Stimulated activated naive B cell treated with anti-CD40 and anti-IgM and Interleukin-4, amounts not matched to agents 10 μg/mL and 1 μg/mL and 100 μg/mL, for 72 hours (primary cell): ENCODE measurements around the gene ZNF423.

ENCODE experiments used
- ATAC-seq, 2 donors: fragments of 150-1000 bp; cut with Tn5 transposase; replicated peaks; 2 replicates each; pipeline ENCODE4 v1.10.0; 2021; ENCODE audit warnings: moderate library complexity in 1 of 2
- DNase-seq: peaks from one replicate; pipeline ENCODE4 v3.0.0; 2021
- H3K27ac Mint-ChIP-seq: one replicate; pipeline ENCODE4 v1.8.0; 2022; ENCODE audit warnings: mild to moderate bottlenecking, mixed read lengths
- H3K27me3 Mint-ChIP-seq, 2 donors: one replicate each; pipeline ENCODE4 v1.8.0; 2022; ENCODE audit warnings: mixed read lengths in 2 of 2
- H3K36me3 Mint-ChIP-seq, 2 donors: one replicate each; pipeline ENCODE4 v1.8.0; 2022; ENCODE audit warnings: mixed read lengths in 2 of 2, mild to moderate bottlenecking in 1 of 2
- H3K4me1 Mint-ChIP-seq, 2 donors: one replicate each; pipeline ENCODE4 v1.8.0; 2022; ENCODE audit warnings: mixed read lengths in 2 of 2, mild to moderate bottlenecking in 1 of 2
- H3K4me3 Mint-ChIP-seq, 2 donors: one replicate each; pipeline ENCODE4 v1.8.0; 2022; ENCODE audit warnings: mild to moderate bottlenecking in 2 of 2, mixed read lengths in 2 of 2, moderate library complexity in 1 of 2
- H3K9me3 Mint-ChIP-seq, 2 donors: one replicate each; pipeline ENCODE4 v1.8.0; 2022; ENCODE audit warnings: mixed read lengths in 2 of 2, mild to moderate bottlenecking in 1 of 2

ZNF423 gene

DNA sequence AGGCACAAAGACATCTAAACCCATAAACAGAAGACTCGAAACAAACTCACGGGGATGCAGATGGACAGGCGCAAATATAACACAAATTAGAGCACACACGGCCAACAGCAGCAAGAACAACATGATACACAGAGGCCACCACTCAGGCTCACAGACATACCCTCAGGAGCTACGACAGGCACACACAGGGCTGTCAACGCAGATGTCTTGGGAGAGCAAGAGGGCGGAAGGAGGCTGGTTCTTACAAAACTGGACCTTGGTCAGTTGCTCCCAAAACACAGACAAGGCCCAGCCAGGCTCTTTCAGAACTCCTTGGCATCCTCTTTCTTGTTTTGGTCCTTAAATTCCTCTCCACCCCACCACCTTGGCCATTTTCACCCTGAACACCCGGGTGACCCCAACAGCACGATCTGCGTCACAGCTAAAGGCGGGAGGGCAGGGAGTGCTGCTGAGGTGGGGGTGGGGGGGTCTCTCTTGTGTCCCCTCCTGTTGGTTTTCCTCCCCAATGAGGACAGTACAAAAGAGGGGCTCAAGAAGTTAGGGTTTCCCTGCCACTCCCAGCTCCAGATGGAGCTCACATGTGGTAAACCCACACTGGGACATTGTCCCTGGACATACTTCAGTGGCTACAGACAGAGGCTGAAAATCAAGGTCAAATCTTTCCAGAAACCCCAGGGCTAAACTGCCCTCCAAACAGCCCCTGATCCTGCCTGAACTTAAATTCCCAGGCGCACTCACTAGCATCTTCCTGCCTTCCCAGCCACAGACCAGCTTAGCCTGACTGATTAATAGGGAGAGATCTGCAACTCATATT, 261.0 kb downstream of the ZNF423 start:
- Mint-ChIP-seq H3K27ac (no peak overlapping the region), H3K36me3 (no peaks in the 10 kb centered on the region), H3K27me3 (peaks cover 12 to 14% of the 10 kb centered on the region in 2 donors), H3K9me3 (no peaks in the 10 kb centered on the region), H3K4me3 (no peak overlapping the region), H3K4me1 (no peaks in the 10 kb centered on the region)
- DNase-seq (no peak), ATAC-seq (no peak)

DNA sequence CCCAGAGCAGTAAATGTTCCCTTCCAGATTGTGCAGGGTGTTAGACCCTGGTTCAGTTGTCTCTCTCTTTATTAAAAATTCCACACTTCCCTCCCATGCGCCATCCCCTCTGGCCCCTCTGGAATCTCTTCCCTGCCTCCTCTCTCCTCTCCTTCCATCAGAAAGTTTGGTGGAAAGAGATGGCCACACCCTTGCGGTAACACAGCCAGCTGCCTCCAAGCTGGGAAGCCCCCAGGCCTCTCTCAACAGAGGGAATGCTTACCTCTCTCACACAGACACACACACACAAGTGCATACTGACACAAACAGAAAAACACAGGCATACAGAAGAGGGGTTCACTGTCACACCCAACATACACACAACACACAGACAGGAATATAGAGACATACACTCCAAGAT, 261.8 kb downstream of the ZNF423 start:
- no peak overlapping the region for H3K27ac Mint-ChIP-seq
- no peaks in the 10 kb centered on the region for H3K9me3 Mint-ChIP-seq
- peaks cover 12 to 14% of the 10 kb centered on the region in 2 donors for H3K27me3 Mint-ChIP-seq
- ATAC-seq, result no peak
- DNase-seq, result no peak
- H3K4me3 Mint-ChIP-seq, result no peak overlapping the region
- H3K36me3 Mint-ChIP-seq, result no peaks in the 10 kb centered on the region
- H3K4me1 Mint-ChIP-seq, result no peaks in the 10 kb centered on the region

DNA sequence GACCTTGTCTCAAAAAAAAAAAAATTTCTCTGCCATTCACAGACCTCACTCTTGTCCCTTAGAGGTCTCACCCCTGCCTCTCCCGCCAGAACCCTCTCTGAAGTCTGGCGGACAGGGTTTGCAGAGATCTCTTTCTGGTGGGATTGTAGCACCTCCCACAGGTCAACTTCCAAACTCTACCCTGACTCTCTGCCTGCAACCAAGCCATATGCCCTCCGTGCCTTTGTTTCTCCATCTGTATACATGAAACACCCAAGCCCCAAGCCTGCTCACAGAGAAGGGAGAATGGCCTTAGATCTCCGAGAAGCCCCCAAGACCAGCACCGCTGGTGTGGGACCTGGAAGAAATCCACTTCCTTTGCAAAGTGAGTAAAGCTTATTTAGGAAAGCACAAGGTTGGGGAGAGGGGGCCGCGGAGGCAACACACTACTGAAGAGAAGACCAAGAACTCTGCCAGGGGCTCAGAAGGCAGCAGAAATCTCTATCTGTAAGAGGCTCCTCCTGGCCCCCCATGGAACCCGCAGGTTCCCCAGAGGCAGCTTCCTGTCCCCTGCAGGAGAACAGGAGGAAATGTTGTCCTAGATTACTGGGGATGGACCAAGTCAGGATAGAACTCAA, 262.4 kb downstream of the ZNF423 start:
- DNase-seq, result no peak

DNA sequence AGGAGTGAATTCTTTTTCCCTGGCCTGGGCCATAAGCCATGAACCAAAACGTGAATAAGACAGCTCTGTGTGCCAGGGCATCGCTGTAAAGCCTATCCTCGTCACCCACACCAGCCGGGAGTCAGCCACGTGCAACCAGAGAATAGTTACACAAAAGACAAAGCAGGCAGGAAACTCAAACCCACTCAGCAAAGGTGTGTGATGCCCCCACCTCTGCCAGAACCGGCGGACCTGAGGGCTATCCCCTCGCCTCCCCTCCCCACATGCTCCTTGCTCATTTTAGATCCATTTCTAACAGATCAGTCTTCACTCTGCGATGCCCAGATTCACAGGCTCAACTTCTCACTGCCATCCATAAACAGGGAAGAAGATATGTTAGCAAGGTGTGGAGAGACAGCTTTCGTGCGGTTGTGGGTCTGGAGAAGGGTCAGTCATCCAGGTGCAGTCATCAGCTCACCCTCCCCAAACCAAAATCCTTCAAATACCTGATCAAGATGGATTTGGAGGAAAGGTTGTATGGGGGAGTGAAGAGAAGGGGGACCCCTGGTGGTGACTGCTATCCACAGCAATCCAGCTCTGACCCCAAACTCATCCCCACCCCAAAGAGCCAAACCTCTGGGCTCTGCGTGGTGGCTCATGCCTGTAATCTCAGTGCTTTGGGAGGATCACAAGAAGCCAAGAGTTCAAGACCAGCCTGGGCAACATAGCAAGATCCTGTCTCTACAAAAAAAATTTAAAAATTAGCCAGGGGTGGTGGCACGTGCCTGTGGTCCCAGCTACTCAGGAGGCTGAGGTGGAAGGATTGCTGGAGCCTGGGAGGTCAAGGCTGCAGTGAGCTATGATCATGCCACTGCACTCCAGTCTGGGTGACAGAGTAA, 263.1 kb downstream of the ZNF423 start:
- no peak overlapping the region for H3K27ac Mint-ChIP-seq
- no peaks in the 10 kb centered on the region for H3K4me1 Mint-ChIP-seq
- peaks cover 12 to 14% of the 10 kb centered on the region in 2 donors for H3K27me3 Mint-ChIP-seq
- H3K4me3 Mint-ChIP-seq, result no peak overlapping the region
- ATAC-seq (peak; percentile 81 to 86), DNase-seq (no peak)
- no peaks in the 10 kb centered on the region for H3K36me3 Mint-ChIP-seq
- H3K9me3 Mint-ChIP-seq, result no peaks in the 10 kb centered on the region

More for the DNA sequence above, 262.4 kb downstream of the ZNF423 start:
- Mint-ChIP-seq H3K27ac (no peak overlapping the region), H3K9me3 (no peaks in the 10 kb centered on the region), H3K4me1 (no peaks in the 10 kb centered on the region), H3K36me3 (no peaks in the 10 kb centered on the region), H3K4me3 (no peak overlapping the region), H3K27me3 (peaks cover 12 to 14% of the 10 kb centered on the region in 2 donors)
- ATAC-seq, result no peak

DNA sequence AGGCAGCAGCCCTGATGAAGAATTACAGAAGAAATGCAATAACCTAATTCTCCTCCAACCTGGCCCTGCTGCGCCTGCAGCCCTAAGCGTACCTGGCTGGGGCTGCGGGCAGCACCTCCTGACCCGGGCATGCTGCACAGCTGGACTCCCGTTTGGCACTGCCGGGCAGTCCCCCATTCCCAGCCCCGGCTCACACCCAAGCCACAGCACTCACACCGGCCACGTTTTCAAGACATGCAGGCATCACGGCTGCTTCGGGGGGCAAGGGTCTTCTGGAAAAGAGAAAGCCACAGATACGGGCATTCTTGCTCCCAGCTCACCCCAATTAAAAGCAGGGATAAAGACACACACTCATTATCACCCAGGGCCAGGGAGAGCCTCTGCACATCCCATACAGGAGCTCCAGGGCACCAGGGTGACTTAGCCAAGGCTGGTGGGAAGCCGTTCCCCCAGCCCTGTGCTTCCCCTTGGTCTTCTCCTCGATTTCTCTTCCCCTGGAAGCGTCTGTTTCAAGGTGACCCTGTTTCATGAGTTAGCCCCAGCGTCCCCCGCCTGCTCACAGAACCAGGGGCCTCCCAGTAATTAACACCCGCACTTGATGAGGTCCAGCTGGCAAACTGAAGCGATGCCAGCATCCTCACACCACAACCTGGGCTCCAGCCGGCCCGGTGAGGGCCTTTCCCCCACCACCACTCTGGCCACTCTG, 265.6 kb downstream of the ZNF423 start:
- DNase-seq, result no peak
- H3K4me1 Mint-ChIP-seq, result no peaks in the 10 kb centered on the region
- ATAC-seq, result no peak

DNA sequence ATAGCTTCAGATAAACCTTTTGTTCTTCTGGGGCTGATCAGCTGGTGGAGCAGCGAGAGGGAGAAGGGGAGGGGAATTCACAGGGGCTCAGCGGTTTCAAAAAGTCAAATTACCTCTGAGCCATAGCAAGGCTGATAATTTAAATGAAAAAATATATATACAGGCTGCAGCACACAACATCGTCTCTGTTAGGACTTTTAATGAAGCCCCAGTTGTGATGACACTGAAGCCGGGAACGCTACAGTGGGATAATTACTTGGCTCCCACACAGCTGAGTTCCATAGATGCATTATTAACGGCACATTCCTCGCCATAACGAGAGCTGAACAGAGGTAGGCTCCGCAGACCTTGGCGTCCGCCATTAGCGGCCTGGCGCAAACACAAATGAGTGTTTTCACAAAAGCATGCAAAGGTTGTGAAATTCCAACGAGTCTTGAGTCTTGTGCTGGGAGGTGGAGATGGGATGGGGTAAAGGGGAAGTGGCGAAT, 266.3 kb downstream of the ZNF423 start:
- ATAC-seq (no peak), DNase-seq (no peak)
- Mint-ChIP-seq H3K4me1 (no peaks in the 10 kb centered on the region), H3K27me3 (peaks cover 11 to 13% of the 10 kb centered on the region in 2 donors), H3K4me3 (no peak overlapping the region), H3K27ac (no peak overlapping the region), H3K9me3 (no peaks in the 10 kb centered on the region), H3K36me3 (no peaks in the 10 kb centered on the region)

More for the DNA sequence above, 265.6 kb downstream of the ZNF423 start:
- H3K27me3 Mint-ChIP-seq, result peaks cover 12 to 14% of the 10 kb centered on the region in 2 donors
- H3K4me3 Mint-ChIP-seq, result no peak overlapping the region
- H3K27ac Mint-ChIP-seq, result no peak overlapping the region
- no peaks in the 10 kb centered on the region for H3K36me3 Mint-ChIP-seq
- no peaks in the 10 kb centered on the region for H3K9me3 Mint-ChIP-seq

DNA sequence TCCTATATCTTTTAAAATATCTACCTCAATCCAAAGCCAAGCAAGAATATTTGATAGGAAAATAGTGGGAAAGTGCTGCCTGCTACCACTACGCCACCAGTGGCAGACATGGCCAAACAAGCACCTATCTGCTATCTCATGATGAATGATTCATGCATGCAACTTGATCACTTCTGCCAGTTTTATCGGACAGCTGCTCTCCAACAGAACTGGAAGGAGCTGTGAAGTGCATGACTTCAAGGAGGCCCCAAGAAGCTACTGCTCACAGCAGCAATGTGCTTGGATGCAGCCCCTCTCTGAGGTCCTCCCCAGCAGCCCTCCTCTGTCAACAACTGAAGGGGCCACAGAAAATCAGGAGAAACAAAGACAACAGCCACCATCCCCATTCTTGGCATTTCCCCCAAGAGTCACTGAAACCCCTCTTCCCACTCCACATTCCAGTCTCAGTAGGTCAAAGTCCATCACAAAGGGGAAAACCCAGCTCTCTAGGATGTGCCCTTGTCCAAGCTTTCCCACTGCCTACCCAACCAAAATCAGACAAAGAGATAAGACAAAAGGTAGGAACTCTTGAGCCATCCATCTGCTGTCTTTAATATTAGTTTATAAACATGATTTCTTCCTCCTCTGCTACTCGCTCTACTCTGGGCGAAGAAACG, 267.1 kb downstream of the ZNF423 start:
- H3K27ac Mint-ChIP-seq, result no peak overlapping the region
- H3K27me3 Mint-ChIP-seq, result peaks cover 6 to 7% of the 10 kb centered on the region in 2 donors
- H3K9me3 Mint-ChIP-seq, result no peaks in the 10 kb centered on the region
- no peak overlapping the region for H3K4me3 Mint-ChIP-seq
- no peaks in the 10 kb centered on the region for H3K4me1 Mint-ChIP-seq
- H3K36me3 Mint-ChIP-seq, result no peaks in the 10 kb centered on the region
- DNase-seq, result no peak
- no peak for ATAC-seq

DNA sequence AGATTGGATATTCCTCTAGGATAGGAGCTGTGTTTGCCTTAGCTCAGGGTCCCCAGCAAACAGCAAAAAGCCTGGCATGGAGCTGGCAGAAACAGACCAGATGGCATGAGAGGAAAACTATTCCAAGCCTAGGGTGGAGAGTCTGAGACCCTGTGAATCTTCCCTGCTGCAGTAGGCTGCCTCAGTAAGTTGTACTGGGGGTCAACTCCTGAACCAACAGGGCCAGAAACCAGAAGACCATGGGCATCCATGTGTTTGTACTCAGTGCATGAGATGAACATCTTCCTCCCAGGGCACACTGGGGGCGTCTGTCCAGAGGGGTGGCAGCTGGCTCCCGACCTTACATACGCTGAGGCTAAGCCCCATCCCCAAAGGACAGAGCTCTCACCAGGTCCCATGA, 267.9 kb downstream of the ZNF423 start:
- H3K27me3 Mint-ChIP-seq, result peaks cover 5 to 6% of the 10 kb centered on the region in 2 donors
- H3K36me3 Mint-ChIP-seq, result no peaks in the 10 kb centered on the region
- ATAC-seq (no peak), DNase-seq (no peak)
- H3K4me3 Mint-ChIP-seq, result no peak overlapping the region
- H3K9me3 Mint-ChIP-seq, result no peaks in the 10 kb centered on the region
- no peaks in the 10 kb centered on the region for H3K4me1 Mint-ChIP-seq
- H3K27ac Mint-ChIP-seq, result no peak overlapping the region

DNA sequence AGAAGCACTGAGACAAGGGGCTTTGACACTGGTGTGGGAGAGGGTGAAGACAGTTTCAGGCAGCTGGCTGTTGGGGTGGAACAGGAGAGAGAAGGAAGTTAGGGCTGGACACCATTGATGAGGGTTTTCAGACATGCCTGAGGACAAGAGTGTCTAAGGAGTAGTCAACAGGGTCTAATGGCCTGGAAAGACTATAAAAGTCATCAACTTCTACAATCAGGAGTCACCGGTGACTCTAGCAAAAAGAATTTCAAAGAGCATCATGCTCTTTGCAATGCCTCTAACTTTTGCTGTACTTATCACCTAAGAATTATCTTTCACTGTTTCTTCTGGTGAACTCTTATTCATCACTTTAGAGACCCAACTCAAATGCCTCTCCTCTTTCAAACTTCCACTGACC, 268.4 kb downstream of the ZNF423 start:
- Mint-ChIP-seq H3K27me3 (peaks cover 0 to under 1% of the 10 kb centered on the region in 2 donors), H3K27ac (no peak overlapping the region), H3K36me3 (no peaks in the 10 kb centered on the region), H3K4me3 (no peak overlapping the region), H3K4me1 (no peaks in the 10 kb centered on the region), H3K9me3 (no peaks in the 10 kb centered on the region)
- DNase-seq (no peak), ATAC-seq (no peak)

DNA sequence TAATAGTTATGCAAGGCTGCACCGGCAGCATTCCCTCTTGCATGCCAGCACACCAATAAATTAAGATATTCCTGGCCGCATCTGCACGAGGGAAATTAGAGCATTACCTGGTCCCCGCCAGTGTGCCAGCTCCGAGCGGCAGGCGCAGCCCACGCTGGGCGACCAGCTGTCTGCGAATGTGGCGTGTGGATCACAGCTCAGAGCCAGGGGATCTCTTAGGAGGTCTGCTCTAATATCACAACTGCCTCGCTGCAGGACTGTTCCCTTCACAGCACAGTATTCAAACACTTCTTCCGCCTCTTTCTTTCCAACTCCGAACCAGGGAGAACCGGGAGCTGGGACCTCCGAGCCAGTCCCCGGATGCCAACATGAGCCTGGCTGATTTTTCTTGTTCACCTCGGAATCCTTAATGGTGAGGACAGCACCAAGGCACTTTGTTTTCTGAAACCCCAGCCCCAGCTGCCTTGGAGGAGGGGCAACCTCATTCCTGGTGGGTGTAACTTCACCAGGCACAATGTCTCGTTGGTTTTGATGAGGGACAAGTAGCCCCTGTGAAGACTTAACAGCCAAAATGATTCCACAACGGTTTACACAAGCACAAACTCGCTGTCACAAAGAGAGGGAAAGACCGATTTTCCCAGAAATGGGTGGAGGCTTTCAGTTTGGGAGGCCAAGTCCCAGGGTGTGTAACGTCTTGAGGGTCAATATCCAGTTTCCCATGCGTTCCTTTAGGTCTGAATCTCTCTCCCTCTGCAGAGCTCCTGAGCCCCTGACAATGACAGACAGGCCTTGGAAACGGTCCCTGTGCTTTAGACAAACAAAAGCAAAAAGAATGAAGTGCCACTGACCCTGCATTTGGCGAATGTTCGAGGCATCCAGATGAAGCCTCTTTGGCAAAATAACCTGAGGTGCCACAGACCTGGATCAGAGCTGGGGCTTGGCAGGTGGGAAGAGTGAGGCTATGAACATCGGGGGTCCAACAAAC, 269.2 kb downstream of the ZNF423 start:
- DNase-seq (no peak), ATAC-seq (no peak)
- Mint-ChIP-seq H3K4me1 (no peaks in the 10 kb centered on the region), H3K36me3 (no peaks in the 10 kb centered on the region), H3K9me3 (no peaks in the 10 kb centered on the region), H3K27ac (no peak overlapping the region), H3K27me3 (no peaks in the 10 kb centered on the region), H3K4me3 (no peak overlapping the region)

DNA sequence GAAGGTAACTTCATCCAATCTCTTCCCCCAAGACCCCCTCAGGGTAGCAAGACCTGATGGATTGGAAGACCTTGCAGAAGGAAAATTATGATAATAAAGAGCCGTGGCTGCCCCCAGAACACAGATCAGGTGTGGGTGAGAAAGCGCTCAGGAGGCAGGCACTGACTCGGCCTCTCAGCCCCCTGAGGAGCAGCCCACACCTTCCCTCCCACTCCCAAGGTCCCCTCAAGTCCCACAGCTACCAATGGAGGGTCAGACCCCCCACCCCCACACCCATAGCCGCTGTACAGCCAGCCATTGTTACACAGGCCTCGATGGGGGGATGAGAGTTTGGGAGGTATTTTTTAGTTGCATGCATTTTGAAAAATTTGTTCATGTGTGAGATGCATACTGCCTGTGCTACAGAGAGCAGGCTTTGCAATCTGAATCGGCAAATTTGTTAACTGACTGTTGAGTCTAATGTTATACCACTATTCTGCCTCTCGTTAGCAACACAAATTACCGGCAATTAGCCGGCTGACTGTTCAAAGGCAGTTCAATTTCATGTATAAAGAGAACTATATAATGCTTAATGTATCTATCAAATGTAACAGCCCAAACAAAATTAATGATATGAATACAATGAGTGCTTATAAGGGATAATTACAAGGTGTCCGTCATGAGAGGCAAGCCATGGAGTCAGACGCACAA, 270.6 kb downstream of the ZNF423 start:
- DNase-seq, result no peak
- Mint-ChIP-seq H3K4me1 (no peaks in the 10 kb centered on the region), H3K9me3 (no peaks in the 10 kb centered on the region), H3K27ac (no peak overlapping the region), H3K4me3 (no peak overlapping the region), H3K36me3 (no peaks in the 10 kb centered on the region), H3K27me3 (no peaks in the 10 kb centered on the region)
- no peak for ATAC-seq

DNA sequence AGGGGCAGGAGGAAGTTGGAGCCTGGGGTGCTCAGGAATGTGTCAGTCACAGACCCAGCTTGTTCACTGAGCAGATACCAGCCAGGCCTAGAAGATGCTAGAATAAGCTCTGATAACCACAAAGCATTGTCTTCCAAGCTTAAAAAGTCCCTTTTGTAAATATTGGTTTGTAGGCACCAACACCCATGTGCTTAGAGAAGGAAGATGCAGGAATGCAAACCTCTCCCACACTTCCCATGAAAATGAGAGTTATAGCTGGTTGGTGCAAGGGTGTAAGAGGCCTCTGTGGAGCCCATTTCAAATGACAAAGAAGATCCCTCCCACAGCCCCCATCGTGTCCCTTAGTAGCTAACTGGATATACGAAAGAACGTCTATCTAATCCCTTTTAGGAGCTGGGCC, 272.0 kb downstream of the ZNF423 start:
- no peak for DNase-seq
- no peak overlapping the region for H3K4me3 Mint-ChIP-seq
- no peaks in the 10 kb centered on the region for H3K27me3 Mint-ChIP-seq
- H3K4me1 Mint-ChIP-seq, result peaks cover 0 to 2% of the 10 kb centered on the region in 2 donors
- no peaks in the 10 kb centered on the region for H3K36me3 Mint-ChIP-seq
- no peaks in the 10 kb centered on the region for H3K9me3 Mint-ChIP-seq
- ATAC-seq, result no peak
- H3K27ac Mint-ChIP-seq, result no peak overlapping the region
